HFFc6 (cell line): ENCODE results near the gene LUM. TPM values are rescaled to one million over a fixed set of nuclear protein-coding genes. Genes with fewer than 3 reads are reported as not detected.

ENCODE experiments used
- DNase-seq: peaks from one replicate; pipeline ENCODE4 v3.0.0-alpha.2; 2018
- H3K27ac Mint-ChIP-seq: 2 replicates; pipeline ENCODE4 v1.8.0; 2020; ENCODE audit warnings: mild to moderate bottlenecking, mixed read lengths
- H3K27me3 Mint-ChIP-seq: 2 replicates; pipeline ENCODE4 v1.8.0; 2021; ENCODE audit warnings: mild to moderate bottlenecking, moderate library complexity, mixed read lengths; ENCODE audit not compliant: insufficient read depth
- H3K36me3 Mint-ChIP-seq: 2 replicates; pipeline ENCODE4 v1.8.0; 2021; ENCODE audit warnings: low read depth, mixed read lengths
- H3K4me1 Mint-ChIP-seq: 2 replicates; pipeline ENCODE4 v1.8.0; 2020; ENCODE audit warnings: low read depth, mixed read lengths
- H3K4me3 Mint-ChIP-seq: 2 replicates; pipeline ENCODE4 v1.8.0; 2020; ENCODE audit warnings: mild to moderate bottlenecking, moderate library complexity, mixed read lengths
- H3K9me3 Mint-ChIP-seq: 2 replicates; pipeline ENCODE4 v1.8.0; 2020; ENCODE audit warnings: mild to moderate bottlenecking, mixed read lengths
- CTCF ChIP-seq: fragments of 200-600 bp; sonication (generic); IDR thresholded peaks from 2 replicates; pipeline ENCODE4 v1.5.0; 2021; ENCODE audit warnings: antibody characterized with exemption, mild to moderate bottlenecking
- total RNA-seq, 6 experiments: library from RNA; stranded (reverse); fragmentation: NEBNext Ultra II Directional; extraction: Animal tissue kit (Norgen Biotek cat#: 25700); gene quantifications; 2 replicates in 1 of 6; 3 replicates in 5 of 6; pipeline ENCODE4 v1.2.3, GENCODE V29; 2021

Gene LUM
- total RNA-seq, 6 experiments from 2014 or later: 34.3 to 78.1 (median 57.3) TPM

GRCh38 chr12:91109581-91110310 is 1.5 kb downstream of the LUM start:
- peak overlapping the region; percentile 73 for H3K27ac Mint-ChIP-seq
- no peaks in the 10 kb centered on the region for H3K9me3 Mint-ChIP-seq
- H3K36me3 Mint-ChIP-seq: peaks cover 7% of the 10 kb centered on the region; the same call in 1 of the 2 replicates
- no peaks in the 10 kb centered on the region for H3K27me3 Mint-ChIP-seq
- peak overlapping the region; percentile 84 for H3K4me3 Mint-ChIP-seq
- no peak for TF ChIP-seq CTCF
- H3K4me1 Mint-ChIP-seq: peaks cover 48% of the 10 kb centered on the region
- DNase-seq: no peak

- Mint-ChIP-seq H3K9me3 (no peaks in the 10 kb centered on the region), H3K4me1 (peaks cover 51% of the 10 kb centered on the region), H3K27ac (peak overlapping the region; percentile 73; the same call in 1 of the 2 replicates), H3K27me3 (no peaks in the 10 kb centered on the region), H3K4me3 (peak overlapping the region; percentile 77), H3K36me3 (peaks cover 7% of the 10 kb centered on the region; the same call in 1 of the 2 replicates)
- TF ChIP-seq CTCF: peak; percentile 88
- DNase-seq: peak; percentile 68
Observed at GRCh38 chr12:91109148-91109564, 2.1 kb downstream of the LUM start.

GRCh38 chr12:91108196-91108755 is 3.0 kb downstream of the LUM start:
- Mint-ChIP-seq H3K4me3 (no peak overlapping the region), H3K36me3 (peaks cover 7% of the 10 kb centered on the region; the same call in 1 of the 2 replicates), H3K4me1 (peaks cover 51% of the 10 kb centered on the region), H3K27me3 (no peaks in the 10 kb centered on the region), H3K9me3 (no peaks in the 10 kb centered on the region), H3K27ac (no peak overlapping the region)
- DNase-seq: no peak
- TF ChIP-seq CTCF: no peak

GRCh38 chr12:91106283-91106682 is 5.0 kb downstream of the LUM start:
- DNase-seq: no peak
- H3K4me3 Mint-ChIP-seq: no peak overlapping the region

GRCh38 chr12:91105807-91106206 is 5.5 kb downstream of the LUM start:
- Mint-ChIP-seq H3K27ac (no peak overlapping the region), H3K27me3 (no peaks in the 10 kb centered on the region), H3K36me3 (peaks cover 7% of the 10 kb centered on the region; the same call in 1 of the 2 replicates), H3K9me3 (no peaks in the 10 kb centered on the region), H3K4me1 (peaks cover 52% of the 10 kb centered on the region), H3K4me3 (no peak overlapping the region)
- DNase-seq: no peak
- TF ChIP-seq CTCF: no peak

More at GRCh38 chr12:91106283-91106682, 5.0 kb downstream of the LUM start:
- no peak for TF ChIP-seq CTCF
- H3K36me3 Mint-ChIP-seq: peaks cover 7% of the 10 kb centered on the region; the same call in 1 of the 2 replicates
- H3K27ac Mint-ChIP-seq: no peak overlapping the region
- no peaks in the 10 kb centered on the region for H3K9me3 Mint-ChIP-seq
- peaks cover 52% of the 10 kb centered on the region for H3K4me1 Mint-ChIP-seq
- no peaks in the 10 kb centered on the region for H3K27me3 Mint-ChIP-seq
